ENCODE results near the gene RPL7A.

DNA sequence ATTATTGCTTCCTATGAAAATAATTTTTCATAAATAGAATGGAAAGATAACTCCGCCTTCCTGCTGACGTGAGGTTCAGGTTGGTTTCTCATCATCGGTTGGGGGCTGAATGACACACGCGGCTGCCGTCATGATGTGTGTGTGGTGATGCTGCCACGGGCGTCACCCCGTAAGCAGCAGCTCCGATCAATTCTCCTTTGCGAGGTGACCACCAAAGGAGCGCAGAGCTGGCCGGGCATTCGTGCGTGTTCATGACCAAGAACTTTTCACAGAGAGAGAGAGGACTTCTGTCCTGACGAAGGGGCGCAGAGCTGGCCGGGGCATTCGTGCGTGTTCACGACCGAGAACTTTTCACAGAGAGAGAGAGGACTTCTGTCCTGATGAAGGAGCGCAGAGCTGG lies 42.3 kb upstream of the RPL7A start:
- TF ChIP-seq, protein P1, sequence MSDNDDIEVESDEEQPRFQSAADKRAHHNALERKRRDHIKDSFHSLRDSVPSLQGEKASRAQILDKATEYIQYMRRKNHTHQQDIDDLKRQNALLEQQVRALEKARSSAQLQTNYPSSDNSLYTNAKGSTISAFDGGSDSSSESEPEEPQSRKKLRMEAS (IDR thresholded peaks at IDR 0.05; ENCODE audit: low read depth, low read length) = no peak
- TF ChIP-seq POLR2A (IDR thresholded peaks at IDR 0.05; ENCODE audit: extremely low read depth, insufficient read length) (no peak), MYC (IDR thresholded peaks at IDR 0.05; ENCODE audit: low read depth, low read length) (no peak)
- TF ChIP-seq, protein P2, sequence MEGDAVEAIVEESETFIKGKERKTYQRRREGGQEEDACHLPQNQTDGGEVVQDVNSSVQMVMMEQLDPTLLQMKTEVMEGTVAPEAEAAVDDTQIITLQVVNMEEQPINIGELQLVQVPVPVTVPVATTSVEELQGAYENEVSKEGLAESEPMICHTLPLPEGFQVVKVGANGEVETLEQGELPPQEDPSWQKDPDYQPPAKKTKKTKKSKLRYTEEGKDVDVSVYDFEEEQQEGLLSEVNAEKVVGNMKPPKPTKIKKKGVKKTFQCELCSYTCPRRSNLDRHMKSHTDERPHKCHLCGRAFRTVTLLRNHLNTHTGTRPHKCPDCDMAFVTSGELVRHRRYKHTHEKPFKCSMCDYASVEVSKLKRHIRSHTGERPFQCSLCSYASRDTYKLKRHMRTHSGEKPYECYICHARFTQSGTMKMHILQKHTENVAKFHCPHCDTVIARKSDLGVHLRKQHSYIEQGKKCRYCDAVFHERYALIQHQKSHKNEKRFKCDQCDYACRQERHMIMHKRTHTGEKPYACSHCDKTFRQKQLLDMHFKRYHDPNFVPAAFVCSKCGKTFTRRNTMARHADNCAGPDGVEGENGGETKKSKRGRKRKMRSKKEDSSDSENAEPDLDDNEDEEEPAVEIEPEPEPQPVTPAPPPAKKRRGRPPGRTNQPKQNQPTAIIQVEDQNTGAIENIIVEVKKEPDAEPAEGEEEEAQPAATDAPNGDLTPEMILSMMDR (IDR thresholded peaks at IDR 0.05; ENCODE audit: low read depth, low read length) = no peak
